Activated B cell treated with CpG ODN at 0.5 μM for 24 hours (primary cell): Measurements from ENCODE around the gene COX4I1. TPM values are rescaled to one million over a fixed set of nuclear protein-coding genes. Genes with fewer than 3 reads are reported as not detected.

Experiments used
- ATAC-seq: fragments of 200-7000 bp; cut with Tn5 transposase; one replicate; pipeline ENCODE4 v1.10.0; 2021; ENCODE audit warnings: low read depth, mild to moderate bottlenecking, moderate library complexity
- CTCF ChIA-PET: fragments of 350-600 bp; sonication (Branson Sonifier 250); formaldehyde crosslinking; loops from one replicate; lab custom pipeline; 2021; ENCODE audit warnings: antibody characterized with exemption; lab: Charles Lee
- POLR2A ChIA-PET: fragments of 350-600 bp; sonication (Branson Sonifier 250); formaldehyde crosslinking; loops from one replicate; lab custom pipeline; 2021; ENCODE audit warnings: antibody characterized with exemption; lab: Charles Lee
- DNase-seq: peaks from one replicate; pipeline ENCODE4 v3.0.0; 2022
- H3K27ac Mint-ChIP-seq: one replicate; pipeline ENCODE4 v1.8.0; 2020; ENCODE audit warnings: mixed read lengths
- H3K27me3 Mint-ChIP-seq: one replicate; pipeline ENCODE4 v1.8.0; 2021; ENCODE audit warnings: mixed read lengths
- H3K36me3 Mint-ChIP-seq: one replicate; pipeline ENCODE4 v1.8.0; 2021; ENCODE audit warnings: low read depth, mixed read lengths
- H3K4me1 Mint-ChIP-seq: one replicate; pipeline ENCODE4 v1.8.0; 2021; ENCODE audit warnings: mixed read lengths
- H3K4me3 Mint-ChIP-seq: one replicate; pipeline ENCODE4 v1.8.0; 2020; ENCODE audit warnings: mild to moderate bottlenecking, mixed read lengths
- H3K9me3 Mint-ChIP-seq: one replicate; pipeline ENCODE4 v1.8.0; 2020; ENCODE audit warnings: mixed read lengths
- CTCF ChIP-seq: fragments of 200-600 bp; IDR thresholded peaks from one replicate; pipeline ENCODE4 v1.8.0; 2022; ENCODE audit warnings: antibody characterized with exemption, mild to moderate bottlenecking
- intact Hi-C: fragments of 100-400 bp; cut with micrococcal nuclease; formaldehyde crosslinking; loops from one replicate; pipeline ENCODE4 v1.15.1; 2024
- total RNA-seq: library from RNA; stranded (reverse); gene quantifications from 2 replicates; pipeline ENCODE4 v1.2.3, GENCODE V29; 2022

Gene COX4I1
- total RNA-seq, 1 donor from 2014 or later = 578 TPM

DNA sequence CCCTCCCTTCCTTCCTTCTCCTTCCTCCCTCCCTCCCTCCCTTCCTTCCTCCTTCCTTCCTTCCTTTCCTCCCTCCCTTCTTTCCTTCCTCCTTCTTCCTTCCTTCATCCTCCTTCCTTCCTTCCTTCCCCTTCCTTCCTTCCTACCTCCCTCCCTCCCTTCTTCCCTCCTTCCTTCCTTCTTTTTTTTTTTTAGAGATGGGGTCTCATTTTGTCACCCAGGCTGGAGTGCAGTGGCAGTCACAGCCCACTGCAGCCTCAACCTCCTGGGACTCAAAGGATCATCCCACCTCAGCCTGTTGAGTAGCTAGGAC, 44.6 kb downstream of the COX4I1 start:
- Mint-ChIP-seq H3K9me3 (no peaks in the 10 kb centered on the region), H3K4me1 (peaks cover 23% of the 10 kb centered on the region), H3K36me3 (no peaks in the 10 kb centered on the region), H3K27me3 (peaks cover 7% of the 10 kb centered on the region), H3K27ac (no peak overlapping the region), H3K4me3 (no peak overlapping the region)
- intact Hi-C loops = no loop called here
- DNase-seq (no peak), ATAC-seq (no peak)
- CTCF ChIA-PET = interaction anchor here (0.6 kb wide), 1 partner anchor 143 kb away, joined by 3 read pairs; no protein-coding TSS in a partner anchor
- POLR2A ChIA-PET = interaction anchor here (0.7 to 1.0 kb wide), 2 partner anchors 10 to 15 kb away, joined by 3 to 14 read pairs; no protein-coding TSS in a partner anchor
- no peak for TF ChIP-seq CTCF

- H3K4me3 Mint-ChIP-seq = no peak overlapping the region
- ChIA-PET CTCF (no interaction called here), POLR2A (interaction anchor here (1.0 kb wide), 1 partner anchor 10 kb away, joined by 14 read pairs; no protein-coding TSS in a partner anchor)
- no peaks in the 10 kb centered on the region for H3K9me3 Mint-ChIP-seq
- peak overlapping the region; percentile 19 for H3K27ac Mint-ChIP-seq
- ATAC-seq (peak; percentile 69), DNase-seq (no peak)
- H3K4me1 Mint-ChIP-seq = peaks cover 21% of the 10 kb centered on the region
- TF ChIP-seq CTCF = no peak
- peaks cover 7% of the 10 kb centered on the region for H3K27me3 Mint-ChIP-seq
- intact Hi-C loops = no loop called here
- H3K36me3 Mint-ChIP-seq = no peaks in the 10 kb centered on the region
Measured at GRCh38 chr16:85844786-85845185, 45.3 kb downstream of the COX4I1 start.

- H3K4me1 Mint-ChIP-seq = peaks cover 21% of the 10 kb centered on the region
- peaks cover 7% of the 10 kb centered on the region for H3K27me3 Mint-ChIP-seq
- ATAC-seq = no peak
- H3K4me3 Mint-ChIP-seq = no peak overlapping the region
- H3K27ac Mint-ChIP-seq = no peak overlapping the region
- intact Hi-C loops = no loop called here
- POLR2A ChIA-PET = interaction anchor here (1.0 kb wide), 1 partner anchor 11 kb away, joined by 14 read pairs; no protein-coding TSS in a partner anchor
- no peak for TF ChIP-seq CTCF
- H3K36me3 Mint-ChIP-seq = no peaks in the 10 kb centered on the region
- H3K9me3 Mint-ChIP-seq = no peaks in the 10 kb centered on the region
- CTCF ChIA-PET = no interaction called here
- no peak for DNase-seq
Measured at GRCh38 chr16:85845266-85845665, 45.8 kb downstream of the COX4I1 start.

DNA sequence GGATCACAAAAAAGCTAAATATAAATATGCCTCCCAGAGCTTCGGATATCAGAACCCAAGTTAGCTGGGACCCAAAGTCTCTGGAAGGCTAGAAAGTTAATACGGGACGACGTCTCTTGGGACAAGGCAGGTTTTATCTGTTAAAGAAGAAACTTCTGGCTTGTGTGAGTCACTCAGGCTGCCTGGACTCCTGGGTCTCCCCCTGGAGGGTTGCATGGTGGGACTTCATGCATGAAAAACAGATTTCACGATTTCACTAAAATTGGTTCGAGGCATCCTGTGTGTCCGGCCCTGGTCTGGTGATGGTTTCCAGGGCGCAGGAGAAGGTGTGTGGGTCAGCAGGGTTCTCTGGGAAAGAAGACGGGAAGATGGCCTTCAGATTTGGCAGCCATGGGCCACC, 47.0 kb downstream of the COX4I1 start:
- no peaks in the 10 kb centered on the region for H3K9me3 Mint-ChIP-seq
- POLR2A ChIA-PET = interaction anchor here (0.6 to 0.7 kb wide), 2 partner anchors 62 to 135 kb away, joined by 3 to 10 read pairs; no protein-coding TSS in a partner anchor

DNA sequence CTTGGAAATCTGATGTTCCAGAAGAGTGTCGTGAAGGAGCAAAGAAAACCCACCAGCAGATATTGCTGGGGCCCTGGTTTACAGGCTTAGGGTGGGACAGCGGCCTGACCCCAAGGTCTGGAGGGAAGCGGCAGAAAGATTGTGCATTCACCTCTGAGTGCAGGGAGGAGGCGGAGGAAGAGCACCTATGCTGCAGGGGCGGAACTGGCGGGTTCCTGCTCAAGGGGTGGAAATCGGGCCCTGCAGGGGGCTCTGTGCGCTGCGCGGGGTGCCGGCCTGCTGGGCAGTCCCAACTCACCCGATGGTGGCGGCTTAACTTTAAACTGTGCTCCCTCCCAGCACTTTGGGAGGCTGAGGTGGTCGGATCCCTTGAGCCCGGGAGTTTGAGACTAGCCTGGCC, 47.5 kb downstream of the COX4I1 start:
- no peaks in the 10 kb centered on the region for H3K36me3 Mint-ChIP-seq
- CTCF ChIA-PET = no interaction called here
- H3K9me3 Mint-ChIP-seq = no peaks in the 10 kb centered on the region

More for the DNA sequence above, 47.0 kb downstream of the COX4I1 start:
- CTCF ChIA-PET = interaction anchor here (1.1 kb wide), 1 partner anchor 25 kb away, joined by 3 read pairs; no protein-coding TSS in a partner anchor
- Mint-ChIP-seq H3K27ac (peak overlapping the region; percentile 57), H3K36me3 (no peaks in the 10 kb centered on the region), H3K4me3 (peak overlapping the region; percentile 39), H3K4me1 (peaks cover 28% of the 10 kb centered on the region), H3K27me3 (peaks cover 7% of the 10 kb centered on the region)
- DNase-seq = no peak
- no peak for TF ChIP-seq CTCF
- intact Hi-C loops = loop anchor here (2.0 kb wide), 1 partner anchor 14 kb away; no protein-coding TSS in a partner anchor
- peak; percentile 56 for ATAC-seq

More for the DNA sequence above, 47.5 kb downstream of the COX4I1 start:
- DNase-seq (no peak), ATAC-seq (no peak)
- TF ChIP-seq CTCF = no peak
- intact Hi-C loops = loop anchor here (2.0 kb wide), 1 partner anchor 14 kb away; no protein-coding TSS in a partner anchor
- H3K27ac Mint-ChIP-seq = peak overlapping the region; percentile 57
- peaks cover 29% of the 10 kb centered on the region for H3K4me1 Mint-ChIP-seq
- POLR2A ChIA-PET = interaction anchor here (0.6 kb wide), 1 partner anchor 134 kb away, joined by 10 read pairs; no protein-coding TSS in a partner anchor
- no peak overlapping the region for H3K4me3 Mint-ChIP-seq
- H3K27me3 Mint-ChIP-seq = peaks cover 7% of the 10 kb centered on the region
